ENCODE data around the gene GLIS2.
"Not testable (repeated sequence)": the region's sequence is repeated elsewhere in the genome, so short reads cannot be mapped to it uniquely, and the experiment has no call there.

The GLIS2 gene

GRCh38 chr16:4332623-4333307 is 16.9 kb downstream of the GLIS2 start:
- no peak for DNase-seq (ENCODE audit: low spot score)
- no peak for TF ChIP-seq CTCF (IDR thresholded peaks at IDR 0.05; ENCODE audit: borderline replicate concordance, control extremely low read depth, extremely low read depth, insufficient read depth, missing control alignments)
- in situ Hi-C loops (cut with MboI; ENCODE audit: low sequenced_read_pairs, unreplicated experiment), result no loop called here

- in situ Hi-C loops (cut with MboI; ENCODE audit: low sequenced_read_pairs, unreplicated experiment), result no loop called here
- no peak for DNase-seq (ENCODE audit: low spot score)
- no peak for TF ChIP-seq CTCF (IDR thresholded peaks at IDR 0.05; ENCODE audit: borderline replicate concordance, control extremely low read depth, extremely low read depth, insufficient read depth, missing control alignments)
These were observed 17.4 kb downstream of the GLIS2 start for GRCh38 chr16:4333308-4333638.

GRCh38 chr16:4333714-4334113 is 17.8 kb downstream of the GLIS2 start:
- DNase-seq (ENCODE audit: low spot score); in situ Hi-C loops (cut with MboI; ENCODE audit: low sequenced_read_pairs, unreplicated experiment): not testable (repeated sequence)

- TF ChIP-seq CTCF (IDR thresholded peaks at IDR 0.05; ENCODE audit: borderline replicate concordance, control extremely low read depth, extremely low read depth, insufficient read depth, missing control alignments), result no peak
- in situ Hi-C loops (cut with MboI; ENCODE audit: low sequenced_read_pairs, unreplicated experiment), result no loop called here
These were observed 19.0 kb downstream of the GLIS2 start for GRCh38 chr16:4334724-4335495.

GRCh38 chr16:4336701-4337539 is 21.1 kb downstream of the GLIS2 start:
- in situ Hi-C loops (cut with MboI; ENCODE audit: low sequenced_read_pairs, unreplicated experiment), result no loop called here
- TF ChIP-seq CTCF (IDR thresholded peaks at IDR 0.05; ENCODE audit: borderline replicate concordance, control extremely low read depth, extremely low read depth, insufficient read depth, missing control alignments), result no peak
- no peak for DNase-seq (ENCODE audit: low spot score)

More at GRCh38 chr16:4334724-4335495, 19.0 kb downstream of the GLIS2 start:
- DNase-seq (ENCODE audit: low spot score), result no peak

- no peak for DNase-seq (ENCODE audit: low spot score)
- in situ Hi-C loops (cut with MboI; ENCODE audit: low sequenced_read_pairs, unreplicated experiment), result no loop called here
- TF ChIP-seq CTCF (IDR thresholded peaks at IDR 0.05; ENCODE audit: borderline replicate concordance, control extremely low read depth, extremely low read depth, insufficient read depth, missing control alignments), result no peak
These were observed 21.7 kb downstream of the GLIS2 start for GRCh38 chr16:4337540-4338088.

Measured in GM13976 (cell line).